ENCODE results near the gene MYL3.

The MYL3 gene

GRCh38 chr3:46854555-46854991 lies 8.7 kb downstream of the MYL3 start:
- Mint-ChIP-seq H3K9me3 (no peaks in the 10 kb centered on the region), H3K27ac (peak overlapping the region in 2 of 3 experiments; percentile 18 to 67), H3K4me1 (peaks cover 38% of the 10 kb centered on the region), H3K4me3 (no peak overlapping the region), H3K27me3 (ENCODE audit: low read depth) (peaks cover 7% of the 10 kb centered on the region), H3K36me3 (ENCODE audit: low read depth) (no peaks in the 10 kb centered on the region)
- no peak for TF ChIP-seq CTCF (IDR thresholded peaks at IDR 0.05; ENCODE audit: unreplicated experiment in 3 of 3)

DNA sequence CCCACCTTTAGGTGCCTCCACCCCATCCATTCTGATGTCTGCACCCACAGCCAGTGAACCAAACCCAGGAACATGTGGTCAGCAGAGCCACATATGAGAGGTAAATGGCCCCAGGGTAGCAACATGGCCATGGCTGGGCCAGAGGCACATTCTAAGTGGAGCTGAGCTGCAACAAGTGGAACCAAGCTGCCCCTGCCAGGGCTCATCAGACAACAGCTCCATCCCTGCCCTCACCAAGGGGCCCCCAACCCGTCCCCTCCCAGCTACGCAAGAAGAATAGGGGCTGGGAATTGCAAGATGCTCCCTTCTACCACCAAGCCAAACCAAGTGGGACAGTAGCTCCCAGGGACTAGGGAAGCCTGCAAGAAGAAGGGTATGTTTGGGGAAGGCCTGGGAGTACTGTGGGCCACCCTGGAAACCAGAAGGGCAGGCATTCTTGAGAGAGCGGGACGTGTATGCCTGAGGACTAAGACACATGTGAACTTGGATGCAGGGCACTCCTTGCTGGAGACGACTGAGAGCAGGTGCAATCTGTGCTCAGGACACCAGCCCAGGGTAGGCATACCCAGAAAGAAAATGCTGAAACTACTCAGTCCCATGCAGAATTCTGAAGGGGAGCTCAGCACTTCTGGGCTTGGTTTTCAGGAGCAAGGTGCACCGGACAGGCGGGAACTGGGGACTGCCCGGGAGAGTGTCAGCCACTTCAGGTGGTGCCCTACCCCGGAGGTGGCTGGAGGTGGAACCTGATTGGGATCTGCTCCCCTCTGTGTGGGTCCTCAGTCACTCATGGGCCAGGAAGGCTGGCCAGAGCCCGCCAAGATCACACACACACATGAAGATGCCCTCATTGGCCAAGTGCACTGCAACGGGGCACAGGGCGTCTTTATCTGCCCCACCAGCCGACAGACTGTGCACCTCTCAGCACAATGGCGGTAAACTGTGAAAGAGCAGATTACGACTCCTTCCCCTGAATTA lies 9.5 kb downstream of the MYL3 start:
- H3K4me1 Mint-ChIP-seq = peaks cover 43% of the 10 kb centered on the region
- H3K9me3 Mint-ChIP-seq = no peaks in the 10 kb centered on the region
- H3K27ac Mint-ChIP-seq = peak overlapping the region; percentile 17 to 67 (median 65)
- TF ChIP-seq CTCF (IDR thresholded peaks at IDR 0.05; ENCODE audit: unreplicated experiment in 3 of 3) = no peak
- H3K27me3 Mint-ChIP-seq (ENCODE audit: low read depth) = peaks cover 7% of the 10 kb centered on the region
- H3K4me3 Mint-ChIP-seq = no peak overlapping the region
- no peaks in the 10 kb centered on the region for H3K36me3 Mint-ChIP-seq (ENCODE audit: low read depth)

- Mint-ChIP-seq H3K27me3 (ENCODE audit: low read depth) (peaks cover 7% of the 10 kb centered on the region), H3K27ac (peak overlapping the region; percentile 17 to 99 (median 65)), H3K9me3 (no peaks in the 10 kb centered on the region), H3K4me1 (peaks cover 52% of the 10 kb centered on the region), H3K4me3 (no peak overlapping the region), H3K36me3 (ENCODE audit: low read depth) (no peaks in the 10 kb centered on the region)
- no peak for TF ChIP-seq CTCF (IDR thresholded peaks at IDR 0.05; ENCODE audit: unreplicated experiment in 3 of 3)
These were observed 10.3 kb downstream of the MYL3 start for GRCh38 chr3:46852839-46853355.

DNA sequence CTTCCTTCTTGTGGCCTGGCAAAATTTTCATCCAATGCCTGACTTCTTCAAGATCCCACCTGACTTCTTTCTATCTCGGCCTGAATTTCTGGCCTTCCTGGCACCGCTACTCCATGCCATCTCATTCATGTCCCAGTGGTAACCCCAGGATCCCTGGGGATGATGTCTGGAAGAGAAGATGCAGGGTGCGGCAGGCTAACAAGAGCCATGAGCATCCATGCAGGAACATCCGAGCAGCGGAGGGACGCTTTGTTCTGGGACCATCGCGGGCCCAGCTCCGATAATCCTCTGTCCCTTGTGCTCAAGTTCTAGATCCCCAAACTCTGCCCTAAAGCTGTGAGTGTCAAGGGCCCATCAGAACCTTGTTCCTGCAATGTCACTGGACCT lies 10.9 kb downstream of the MYL3 start:
- H3K27ac Mint-ChIP-seq = peak overlapping the region; percentile 46 to 99 (median 70)
- H3K36me3 Mint-ChIP-seq (ENCODE audit: low read depth) = no peaks in the 10 kb centered on the region
- TF ChIP-seq CTCF (IDR thresholded peaks at IDR 0.05; ENCODE audit: unreplicated experiment in 3 of 3) = no peak
- peaks cover 57% of the 10 kb centered on the region for H3K4me1 Mint-ChIP-seq
- H3K9me3 Mint-ChIP-seq = no peaks in the 10 kb centered on the region
- H3K27me3 Mint-ChIP-seq (ENCODE audit: low read depth) = peaks cover 7% of the 10 kb centered on the region
- no peak overlapping the region for H3K4me3 Mint-ChIP-seq

DNA sequence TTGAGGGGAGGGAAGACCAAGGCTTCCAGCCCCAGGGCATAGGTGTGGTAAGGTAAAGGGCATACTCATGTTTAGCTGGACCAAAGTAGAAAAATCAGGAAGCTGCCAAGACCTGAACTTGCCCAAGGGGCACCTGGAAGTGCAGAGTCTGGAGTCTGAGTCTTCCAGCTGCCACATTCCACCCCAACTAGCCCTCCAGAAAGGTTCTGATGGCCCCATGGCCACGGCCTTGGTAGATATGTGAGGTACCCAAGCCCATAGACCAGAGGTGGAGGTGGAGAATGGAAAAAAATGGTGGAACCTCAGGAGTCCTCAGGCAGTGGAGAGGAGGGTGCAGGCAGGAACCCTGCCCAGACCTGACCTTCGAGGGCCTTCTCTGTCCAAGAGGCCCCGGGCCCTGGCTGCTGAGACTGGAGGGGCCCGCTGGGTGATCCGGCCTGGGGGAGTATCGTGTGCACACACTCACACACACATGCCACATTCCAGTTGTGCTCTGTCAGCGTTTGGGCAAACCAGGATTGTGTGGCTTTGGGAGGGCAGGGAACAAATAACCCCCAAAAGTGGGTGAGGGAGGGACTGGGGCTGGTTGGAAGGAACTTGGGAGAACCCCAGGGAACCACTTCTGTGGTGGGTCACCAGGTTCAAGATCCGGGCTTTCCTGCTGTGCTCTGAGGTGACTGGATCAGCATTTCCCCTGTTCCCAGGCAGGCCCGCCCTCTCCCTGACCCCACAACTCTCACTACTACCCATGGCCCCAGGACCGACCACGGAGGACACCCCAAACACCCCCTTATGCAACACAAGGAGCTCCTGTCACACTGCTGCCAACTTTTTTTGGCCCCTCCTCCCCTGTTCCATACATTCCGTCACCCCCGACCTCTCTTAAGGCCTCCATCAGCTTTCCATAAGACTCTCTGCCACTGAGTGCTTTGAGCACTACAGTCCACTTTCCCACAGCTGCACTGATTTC lies 11.6 kb downstream of the MYL3 start:
- no peak for TF ChIP-seq CTCF (IDR thresholded peaks at IDR 0.05; ENCODE audit: unreplicated experiment in 3 of 3)
- H3K4me3 Mint-ChIP-seq = no peak overlapping the region
- H3K36me3 Mint-ChIP-seq (ENCODE audit: low read depth) = no peaks in the 10 kb centered on the region
- no peaks in the 10 kb centered on the region for H3K9me3 Mint-ChIP-seq
- H3K27ac Mint-ChIP-seq = peak overlapping the region; percentile 74 to 99 (median 93)
- H3K4me1 Mint-ChIP-seq = peaks cover 57% of the 10 kb centered on the region
- peaks cover 7% of the 10 kb centered on the region for H3K27me3 Mint-ChIP-seq (ENCODE audit: low read depth)
